ENCODE measurements around the gene DHRS12. TPM values are rescaled to one million over a fixed set of nuclear protein-coding genes. Genes with fewer than 3 reads are reported as not detected.

DHRS12 gene
- total and polyA plus RNA-seq, 8 donors: 11.7 to 20.2 (median 14.9) TPM

DNA sequence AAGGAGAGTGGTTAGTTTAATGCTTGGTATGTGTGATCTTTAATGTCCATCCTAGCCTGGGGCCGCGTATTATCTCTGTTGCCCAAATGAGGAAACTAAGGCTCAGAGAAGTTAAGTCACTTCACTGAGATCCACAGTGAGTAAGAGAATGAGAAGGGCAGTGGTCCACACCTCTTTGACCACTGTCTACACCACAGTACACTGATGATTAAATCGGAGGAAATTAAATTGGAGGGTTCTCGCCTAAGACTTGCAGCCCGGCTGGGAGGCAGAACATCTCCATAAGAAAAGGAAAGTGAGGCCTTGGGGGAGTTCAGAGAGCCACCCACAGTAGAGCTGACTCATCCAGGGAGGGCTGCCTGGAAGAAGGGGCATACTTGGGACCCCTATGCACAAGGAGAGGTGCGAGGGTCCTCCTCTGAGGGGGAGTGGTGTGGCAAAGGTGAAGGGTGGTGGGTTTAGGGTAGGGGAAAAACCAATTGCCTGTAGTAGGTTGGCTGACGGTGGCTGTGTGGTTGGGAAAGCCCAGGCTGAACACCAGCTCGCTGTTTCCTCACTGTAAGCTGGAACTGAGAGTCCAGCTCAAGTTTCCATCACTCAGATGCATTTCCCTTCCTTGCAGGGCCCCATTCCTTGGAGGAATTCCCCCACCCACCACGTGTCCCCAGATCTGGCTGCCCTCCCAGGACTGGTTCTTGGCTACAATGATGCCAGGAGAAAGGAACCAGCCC, 15.0 kb upstream of the DHRS12 start:
- Histone ChIP-seq H3K36me3 (no peaks in the 10 kb centered on the region), H3K4me3 (no peak overlapping the region), H3K27me3 (no peaks in the 10 kb centered on the region), H3K27ac (peak overlapping the region in 1 of 2 donors; percentile 4), H3K9me3 (no peaks in the 10 kb centered on the region), H3K4me1 (peaks cover 5 to 52% of the 10 kb centered on the region in 2 donors)
- intact Hi-C loops (cut with DNase I): loop anchor here in 1 of 2 donors (10.0 kb wide), 1 partner anchor 306 kb away; the partner anchor contains the start of gene NEK5
- TF ChIP-seq, protein P1, sequence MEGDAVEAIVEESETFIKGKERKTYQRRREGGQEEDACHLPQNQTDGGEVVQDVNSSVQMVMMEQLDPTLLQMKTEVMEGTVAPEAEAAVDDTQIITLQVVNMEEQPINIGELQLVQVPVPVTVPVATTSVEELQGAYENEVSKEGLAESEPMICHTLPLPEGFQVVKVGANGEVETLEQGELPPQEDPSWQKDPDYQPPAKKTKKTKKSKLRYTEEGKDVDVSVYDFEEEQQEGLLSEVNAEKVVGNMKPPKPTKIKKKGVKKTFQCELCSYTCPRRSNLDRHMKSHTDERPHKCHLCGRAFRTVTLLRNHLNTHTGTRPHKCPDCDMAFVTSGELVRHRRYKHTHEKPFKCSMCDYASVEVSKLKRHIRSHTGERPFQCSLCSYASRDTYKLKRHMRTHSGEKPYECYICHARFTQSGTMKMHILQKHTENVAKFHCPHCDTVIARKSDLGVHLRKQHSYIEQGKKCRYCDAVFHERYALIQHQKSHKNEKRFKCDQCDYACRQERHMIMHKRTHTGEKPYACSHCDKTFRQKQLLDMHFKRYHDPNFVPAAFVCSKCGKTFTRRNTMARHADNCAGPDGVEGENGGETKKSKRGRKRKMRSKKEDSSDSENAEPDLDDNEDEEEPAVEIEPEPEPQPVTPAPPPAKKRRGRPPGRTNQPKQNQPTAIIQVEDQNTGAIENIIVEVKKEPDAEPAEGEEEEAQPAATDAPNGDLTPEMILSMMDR (IDR thresholded peaks at IDR 0.05): no peak
- DNase-seq (no peak), ATAC-seq (no peak)

DNA sequence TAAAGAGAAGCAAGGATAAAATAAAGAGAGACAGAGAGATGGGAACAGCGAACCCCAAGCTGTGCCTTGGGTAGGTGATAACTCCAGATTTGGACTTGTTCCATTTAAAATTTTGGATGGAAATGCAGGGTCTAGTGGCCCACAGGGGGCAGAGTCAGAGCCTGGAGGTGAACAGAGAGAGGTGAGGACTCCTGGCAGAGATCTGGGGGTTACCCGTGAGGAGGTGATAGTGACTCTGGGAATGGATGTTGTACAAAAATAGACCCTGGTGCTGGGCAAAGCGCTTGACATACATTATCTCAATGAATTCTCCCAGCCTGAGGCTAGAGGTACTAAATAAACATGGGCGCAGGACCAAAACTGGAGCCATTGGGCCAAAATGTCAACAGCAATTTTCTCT, 14.3 kb upstream of the DHRS12 start:
- ATAC-seq: no peak
- intact Hi-C loops (cut with DNase I): loop anchor here in 1 of 2 donors (10.0 kb wide), 1 partner anchor 307 kb away; the partner anchor contains the start of gene NEK5
- Histone ChIP-seq H3K27me3 (no peaks in the 10 kb centered on the region), H3K27ac (no peak overlapping the region), H3K36me3 (no peaks in the 10 kb centered on the region), H3K4me1 (peaks cover 5 to 51% of the 10 kb centered on the region in 2 donors), H3K4me3 (no peak overlapping the region), H3K9me3 (no peaks in the 10 kb centered on the region)
- no peak for DNase-seq
- TF ChIP-seq, protein P1 (IDR thresholded peaks at IDR 0.05): no peak

DNA sequence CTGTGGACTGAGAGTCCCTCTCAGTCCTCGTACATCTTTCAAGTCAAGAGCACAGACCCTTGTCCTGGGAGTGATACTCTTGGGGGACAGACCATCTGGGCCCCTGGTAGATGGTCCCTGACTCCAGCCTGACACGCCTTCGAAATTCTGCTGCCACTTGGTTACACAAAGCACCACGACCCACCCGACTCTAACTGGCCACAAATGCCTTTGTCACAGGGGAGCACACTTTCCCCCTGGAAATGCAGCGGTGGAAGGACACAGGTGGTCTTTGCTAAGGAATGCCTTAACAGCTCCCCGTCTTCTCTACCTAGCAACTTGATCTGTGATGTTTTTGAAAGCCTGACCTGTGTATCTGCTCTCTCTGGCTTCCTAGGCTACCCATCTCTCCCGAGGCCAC, 13.8 kb upstream of the DHRS12 start:
- H3K9me3 ChIP-seq: no peaks in the 10 kb centered on the region
- TF ChIP-seq, protein P1 (IDR thresholded peaks at IDR 0.05): no peak
- ATAC-seq (no peak), DNase-seq (no peak)
- intact Hi-C loops (cut with DNase I): loop anchor here in 1 of 2 donors (10.0 kb wide), 1 partner anchor 307 kb away; the partner anchor contains the start of gene NEK5
- no peak overlapping the region for H3K27ac ChIP-seq
- H3K4me1 ChIP-seq: peaks cover 5 to 45% of the 10 kb centered on the region in 2 donors
- H3K4me3 ChIP-seq: no peak overlapping the region
- H3K36me3 ChIP-seq: no peaks in the 10 kb centered on the region
- H3K27me3 ChIP-seq: no peaks in the 10 kb centered on the region

DNA sequence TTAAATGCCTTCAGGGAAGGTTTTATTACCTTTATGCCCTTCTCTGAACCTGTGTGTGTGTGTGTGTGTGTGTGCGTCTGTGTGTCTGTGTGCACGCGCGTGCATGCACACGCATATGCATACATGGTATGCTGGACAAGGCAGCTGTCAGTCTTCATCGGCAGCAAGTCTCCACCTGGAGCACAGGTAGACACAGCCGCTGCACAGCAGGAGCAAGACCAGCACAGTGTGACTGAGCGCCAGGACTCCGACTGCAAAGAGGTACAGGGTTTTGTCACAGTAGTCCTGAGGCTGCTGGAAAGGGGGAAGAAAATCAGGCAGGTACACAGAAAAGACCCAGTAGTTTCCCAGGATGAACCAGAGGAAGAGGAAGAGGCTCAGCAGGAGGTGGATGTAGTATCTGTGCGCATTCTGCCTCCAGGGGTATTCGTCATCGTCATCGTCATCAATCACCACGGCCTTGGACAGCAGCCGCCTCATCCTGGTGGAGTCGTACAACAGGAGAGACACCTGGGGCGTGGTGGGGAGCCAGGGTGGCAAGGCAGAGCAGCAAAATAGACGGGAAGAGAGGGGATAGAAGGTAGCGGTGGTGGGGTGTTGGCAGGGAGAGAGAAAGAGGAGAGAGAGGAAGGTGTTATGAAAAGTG, 12.8 kb upstream of the DHRS12 start:
- intact Hi-C loops (cut with DNase I): loop anchor here in 1 of 2 donors (10.0 kb wide), 1 partner anchor 308 kb away; the partner anchor contains the start of gene NEK5
- no peak for ATAC-seq
- TF ChIP-seq, protein P1 (IDR thresholded peaks at IDR 0.05): no peak
- Histone ChIP-seq H3K27ac (no peak overlapping the region), H3K4me1 (peaks cover 5 to 40% of the 10 kb centered on the region in 2 donors), H3K36me3 (no peaks in the 10 kb centered on the region), H3K9me3 (no peaks in the 10 kb centered on the region), H3K4me3 (no peak overlapping the region), H3K27me3 (no peaks in the 10 kb centered on the region)
- DNase-seq: no peak

DNA sequence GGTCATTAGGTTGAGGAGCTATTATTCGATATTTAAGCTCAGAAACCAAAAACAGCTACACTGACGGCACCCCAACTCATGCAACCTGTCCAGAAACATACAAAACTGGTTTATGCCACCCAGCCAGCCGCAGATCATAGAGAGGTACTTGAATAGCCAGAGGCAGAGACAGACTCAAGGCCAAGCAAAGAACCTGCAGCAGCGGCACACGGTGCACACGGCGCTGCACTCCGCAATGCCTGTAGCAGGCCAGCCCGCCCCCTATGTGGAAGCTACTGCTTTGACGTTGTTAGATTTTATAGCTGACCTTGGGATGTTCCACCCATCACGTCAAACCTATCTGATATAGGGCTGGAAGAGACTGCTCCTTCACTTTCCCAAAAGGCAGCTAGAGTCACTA, 11.9 kb upstream of the DHRS12 start:
- Histone ChIP-seq H3K36me3 (no peaks in the 10 kb centered on the region), H3K4me1 (peaks cover 5 to 34% of the 10 kb centered on the region in 2 donors), H3K27me3 (no peaks in the 10 kb centered on the region), H3K27ac (no peak overlapping the region), H3K4me3 (peak overlapping the region in 1 of 2 donors; percentile 2), H3K9me3 (no peaks in the 10 kb centered on the region)
- ATAC-seq: peak; percentile 76
- DNase-seq: peak in 1 of 4 donors; percentile 40
- TF ChIP-seq, protein P1 (IDR thresholded peaks at IDR 0.05): no peak
- intact Hi-C loops (cut with DNase I): loop anchor here in 1 of 2 donors (10.0 kb wide), 1 partner anchor 309 kb away; the partner anchor contains the start of gene NEK5
